Endothelial cell of umbilical vein (primary cell): ENCODE data around the gene SH3TC2.

Experiments
- CTCF ChIP-seq, 2 donors: IDR thresholded peaks; 1 replicate in 1 of 2; 2 replicates in 1 of 2; pipeline ENCODE4 v1.5.1; 2011; ENCODE audit warnings: low read length in 2 of 2, mild to moderate bottlenecking in 2 of 2, moderate library complexity in 2 of 2, control low read depth in 1 of 2, inconsistent platforms in 1 of 2, low read depth in 1 of 2; ENCODE audit not compliant: insufficient read depth in 1 of 2; ENCODE audit errors: extremely low read depth in 1 of 2
- EZH2 ChIP-seq: IDR thresholded peaks from 2 replicates; pipeline ENCODE4 v1.6.1; 2012; ENCODE audit warnings: borderline replicate concordance, low read depth, mild to moderate bottlenecking, moderate library complexity, low read length, inconsistent platforms; ENCODE audit not compliant: severe bottlenecking
- FOS ChIP-seq: IDR thresholded peaks from 2 replicates; pipeline ENCODE4 v1.6.1; 2011; ENCODE audit warnings: mild to moderate bottlenecking, low read length, moderate library complexity, borderline replicate concordance; ENCODE audit not compliant: insufficient read depth
- POLR2A ChIP-seq: IDR thresholded peaks from 2 replicates; pipeline ENCODE4 v1.6.1; 2012; ENCODE audit warnings: low read depth, mild to moderate bottlenecking, control low read depth, low read length

DNA sequence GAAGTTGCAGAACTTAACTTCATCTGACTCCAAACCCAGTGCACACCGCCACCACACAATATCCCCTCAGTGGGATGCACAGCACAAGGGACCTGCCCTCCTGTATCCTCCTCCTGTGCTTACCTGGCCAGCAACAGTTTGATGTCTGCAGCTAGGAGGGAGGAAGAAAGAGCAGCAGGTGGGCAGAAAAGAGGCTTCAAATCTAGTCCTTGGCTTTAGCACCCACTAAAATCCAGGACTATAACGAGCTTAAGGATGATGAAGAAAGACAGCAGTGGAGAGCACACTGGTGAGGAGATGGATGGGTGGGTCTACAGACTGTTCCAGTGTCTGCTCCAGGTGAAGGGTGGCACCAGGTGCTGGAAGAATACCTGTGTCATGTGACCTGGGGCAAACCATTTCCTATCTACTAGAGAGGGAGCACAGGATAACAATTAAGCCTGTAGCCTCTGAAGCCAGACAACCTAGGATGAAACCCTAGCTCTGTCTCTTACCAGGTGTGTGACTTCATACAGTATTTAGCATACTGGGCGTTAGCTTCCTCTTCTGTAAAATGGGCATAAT is 100.0 kb downstream of the SH3TC2 start:
- no peak for TF ChIP-seq CTCF (IDR thresholded peaks at IDR 0.05; ENCODE audit: extremely low read depth in 1 of 2, insufficient read depth in 1 of 2, low read depth in 1 of 2, low read length in 2 of 2)
- TF ChIP-seq POLR2A, result no peak
- TF ChIP-seq FOS, result no peak
- TF ChIP-seq EZH2, result no peak
